VCaP (cell line): Measurements from ENCODE around the gene CLCN2.

Source experiments
- H3K27ac ChIP-seq: fragments of 450-650 bp; 2 replicates; pipeline ENCODE4 v1.5.1; 2017
- CTCF ChIP-seq: fragments of 450-650 bp; conservative IDR thresholded peaks from 2 replicates; pipeline ENCODE4 v1.5.1; 2017; ENCODE audit warnings: mild to moderate bottlenecking, moderate library complexity

The CLCN2 gene

GRCh38 chr3:184361532-184361931, at the start of gene CLCN2, which contains the start of gene POLR2H:
CLCN2 (minus strand) TSS chr3:184361605; CDS start chr3:184361479, 126 bp downstream.
POLR2H (plus strand) TSS chr3:184361710; CDS start chr3:184363493, 1,783 bp downstream.
- TF ChIP-seq CTCF, result no peak
- H3K27ac ChIP-seq, result peak within 1 kb of the TSS; percentile 98

- no peak for TF ChIP-seq CTCF
- H3K27ac ChIP-seq, result no peak overlapping the region
These were observed 48.6 kb upstream of the CLCN2 start for GRCh38 chr3:184409946-184410500.

- no peak for TF ChIP-seq CTCF
- H3K27ac ChIP-seq, result no peak overlapping the region
These were observed 48.0 kb upstream of the CLCN2 start for GRCh38 chr3:184409331-184409926.

- H3K27ac ChIP-seq, result no peak overlapping the region
- TF ChIP-seq CTCF, result no peak
These were observed 43.9 kb upstream of the CLCN2 start for GRCh38 chr3:184405075-184406030.

- TF ChIP-seq CTCF, result no peak
- no peak overlapping the region for H3K27ac ChIP-seq
These were observed 38.0 kb upstream of the CLCN2 start for GRCh38 chr3:184399410-184399809.

- no peak for TF ChIP-seq CTCF
- no peak overlapping the region for H3K27ac ChIP-seq
These were observed 33.9 kb upstream of the CLCN2 start for GRCh38 chr3:184395320-184395660.

GRCh38 chr3:184391266-184391665, 29.9 kb upstream of the CLCN2 start:
- no peak for TF ChIP-seq CTCF
- H3K27ac ChIP-seq, result no peak overlapping the region
